Superior temporal gyrus (tissue), 1 donor: ENCODE measurements around the gene NUP54.

Experiments used
- DNase-seq: peaks from one replicate; pipeline ENCODE4 v3.0.0-alpha.2; 2016; ENCODE audit errors: extremely low spot score

The NUP54 gene

GRCh38 chr4:76072760-76073159 lies 75.4 kb downstream of the NUP54 start:
- no peak for DNase-seq

- DNase-seq = peak; percentile 95
Measured at GRCh38 chr4:76067652-76068286, 80.4 kb downstream of the NUP54 start.

GRCh38 chr4:76066546-76066945 lies 81.7 kb downstream of the NUP54 start:
- DNase-seq = no peak
